HG03575 (cell line): ENCODE results near the gene APOL5.
"Not testable (repeated sequence)": the region's sequence is repeated elsewhere in the genome, so short reads cannot be mapped to it uniquely, and the experiment has no call there.

Experiments
- ATAC-seq: cut with Tn5 transposase; IDR thresholded peaks from one replicate; pipeline ENCODE4 v1.9.1; 2021; ENCODE audit not compliant: unreplicated experiment, insufficient number of reproducible peaks, low FRiP score; ENCODE audit errors: extremely low read depth

APOL5 gene

DNA sequence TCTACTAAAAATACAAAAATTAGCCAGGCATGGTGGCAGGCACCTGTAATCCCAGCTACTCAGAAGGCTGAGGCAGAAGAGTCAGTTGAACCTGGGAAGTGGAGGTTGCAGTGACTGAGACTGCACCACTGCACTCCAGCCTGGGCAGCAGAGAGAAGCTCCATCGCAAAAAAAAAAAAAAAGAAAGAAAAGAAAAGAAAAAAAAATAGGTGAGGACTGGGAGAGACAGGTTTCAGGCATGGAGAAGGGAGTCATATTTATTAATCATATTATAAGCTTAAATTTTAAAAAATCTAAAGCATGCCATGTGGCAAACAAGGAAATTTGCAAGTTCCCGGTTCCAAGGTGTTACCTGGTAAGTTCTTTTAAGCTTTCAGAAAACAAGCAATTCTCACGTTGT is at the start of gene APOL5:
TSS of gene APOL5 (plus strand) at position 301 of the 400 bp plus-strand sequence. CDS start at position 301, 0 bp downstream.
- ATAC-seq, result no peak

- ATAC-seq, result no peak
Measured at GRCh38 chr22:35674335-35674734, 43.3 kb upstream of the APOL5 start.

- not testable (repeated sequence) for ATAC-seq
Measured at GRCh38 chr22:35676065-35676464, 41.6 kb upstream of the APOL5 start.

GRCh38 chr22:35677460-35678187 is 40.0 kb upstream of the APOL5 start:
- no peak for ATAC-seq

- no peak for ATAC-seq
Measured at GRCh38 chr22:35678836-35679235, 38.8 kb upstream of the APOL5 start.

GRCh38 chr22:35679492-35679891 is 38.2 kb upstream of the APOL5 start:
- ATAC-seq, result not testable (repeated sequence)

GRCh38 chr22:35681454-35682052 is 36.1 kb upstream of the APOL5 start:
- ATAC-seq, result no peak

DNA sequence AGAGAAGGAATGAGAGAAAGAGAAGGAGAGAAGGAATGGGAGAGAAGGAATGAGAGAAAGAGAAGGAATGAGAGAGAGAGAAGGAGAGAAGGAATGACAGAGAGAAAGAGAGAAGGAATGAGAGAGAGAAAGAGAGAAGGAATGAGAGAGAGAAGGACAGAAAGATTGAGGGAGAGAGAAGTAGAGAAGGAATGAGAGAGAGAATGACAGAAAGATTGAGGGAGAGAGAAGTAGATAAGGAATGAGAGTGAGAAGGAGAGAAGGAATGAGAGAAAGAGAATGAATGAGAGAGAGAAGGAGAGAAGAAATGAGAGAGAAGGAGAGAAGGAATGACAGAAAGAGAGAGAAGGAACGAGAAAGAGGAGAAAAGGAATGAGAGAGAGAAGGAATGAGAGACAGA is 34.1 kb upstream of the APOL5 start:
- ATAC-seq, result no peak

DNA sequence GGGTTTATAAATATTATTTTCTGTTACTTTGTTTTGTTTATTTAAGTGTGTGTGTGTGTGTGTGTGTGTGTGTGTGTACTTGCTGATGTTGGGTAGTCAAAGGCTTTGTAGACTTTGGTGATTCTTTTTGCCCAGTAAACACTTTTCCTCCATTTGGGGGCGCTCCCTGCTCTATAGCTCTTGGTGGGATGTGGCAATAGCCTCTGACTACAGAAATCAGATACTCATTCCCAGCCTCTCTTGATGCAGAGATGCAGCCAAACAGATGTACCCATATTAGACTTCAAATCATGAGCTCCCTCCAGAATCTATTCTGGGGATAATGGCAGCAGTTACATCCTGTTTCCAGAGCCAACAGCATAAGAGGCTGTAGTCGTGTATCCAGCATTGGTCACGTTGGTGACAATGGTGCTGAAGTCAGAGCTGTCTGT is 33.4 kb upstream of the APOL5 start:
- no peak for ATAC-seq

DNA sequence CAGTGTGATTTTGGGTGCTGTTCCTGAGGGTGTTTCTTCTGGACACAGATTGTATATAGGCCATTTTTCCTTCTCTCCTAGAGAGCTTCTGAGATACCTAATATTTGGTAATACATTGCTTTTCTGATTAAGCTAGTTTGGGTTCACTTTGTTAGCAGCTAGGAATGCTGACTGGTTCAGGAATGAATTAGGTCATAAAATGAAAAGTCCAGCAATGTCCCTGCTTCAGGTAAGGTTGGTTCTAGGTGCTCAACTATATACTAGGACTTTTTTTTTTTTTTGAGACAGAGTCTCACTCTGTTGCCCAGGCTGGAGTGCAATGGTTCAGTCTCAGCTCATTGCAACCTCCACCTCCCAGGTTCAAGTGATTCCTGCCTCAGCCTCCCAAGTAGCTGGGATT is 32.9 kb upstream of the APOL5 start:
- ATAC-seq, result no peak

- ATAC-seq, result no peak
Measured at GRCh38 chr22:35685731-35686130, 31.9 kb upstream of the APOL5 start.

- ATAC-seq, result no peak
Measured at GRCh38 chr22:35686298-35686697, 31.4 kb upstream of the APOL5 start.

DNA sequence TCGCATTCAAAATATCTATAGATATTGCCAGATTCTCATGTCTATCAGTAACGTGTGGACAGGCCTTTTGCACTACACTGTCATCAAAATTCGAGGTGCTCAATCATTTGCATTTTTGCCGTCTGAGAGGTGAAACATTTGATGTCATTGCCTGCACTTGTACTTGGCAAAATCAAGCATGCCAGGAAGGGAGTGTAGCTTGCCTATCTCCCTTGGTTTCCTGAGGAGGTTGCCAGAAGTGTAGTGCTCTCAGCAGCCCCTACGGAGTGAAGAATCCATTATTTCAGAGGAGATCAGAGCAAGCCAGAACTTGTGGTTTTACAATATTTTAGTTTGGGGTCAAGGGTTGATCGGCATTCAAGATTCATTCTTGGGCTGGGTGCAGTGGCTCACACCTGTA is 30.2 kb upstream of the APOL5 start:
- no peak for ATAC-seq

DNA sequence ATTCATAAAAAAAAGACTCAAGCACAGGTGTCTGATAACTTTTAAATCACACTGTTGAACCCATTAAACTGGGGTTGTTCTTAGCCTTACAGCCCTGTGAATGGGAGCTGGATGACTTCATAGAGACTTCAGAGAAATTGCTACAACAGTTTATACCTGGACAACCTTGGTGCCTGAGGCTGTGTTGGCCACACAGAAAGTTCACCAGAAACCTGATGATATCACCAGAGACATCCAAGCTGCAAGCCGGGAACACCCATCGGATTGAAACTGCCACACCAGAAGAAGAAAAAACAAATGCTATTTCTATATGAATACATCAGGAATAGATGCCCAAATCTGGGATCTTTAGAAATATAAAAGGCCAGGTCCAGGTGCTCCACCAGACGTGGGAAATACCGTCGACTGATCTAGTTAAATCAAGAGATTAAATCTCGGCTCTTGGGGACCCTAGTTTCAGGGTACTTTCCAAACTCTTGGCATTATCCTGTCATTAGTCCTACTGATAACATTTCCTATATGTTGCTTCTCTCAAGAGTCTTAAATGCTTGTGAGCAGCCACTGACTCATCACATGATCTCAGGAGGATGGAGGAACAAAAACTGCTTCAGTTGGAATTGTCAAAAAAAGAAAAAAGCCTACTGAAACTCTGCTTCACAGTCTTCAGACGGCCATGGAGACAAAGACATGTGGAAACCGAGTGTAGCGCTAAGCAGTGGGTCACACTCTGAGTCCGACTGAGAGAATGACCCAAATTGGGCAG is 28.6 kb upstream of the APOL5 start:
- no peak for ATAC-seq

- ATAC-seq, result no peak
Measured at GRCh38 chr22:35690001-35690400, 27.7 kb upstream of the APOL5 start.

GRCh38 chr22:35695202-35695601 is 22.5 kb upstream of the APOL5 start:
- ATAC-seq, result no peak

GRCh38 chr22:35697142-35697541 is 20.5 kb upstream of the APOL5 start:
- no peak for ATAC-seq

- ATAC-seq, result not testable (repeated sequence)
Measured at GRCh38 chr22:35699852-35700251, 17.8 kb upstream of the APOL5 start.

GRCh38 chr22:35703861-35704584 is 13.6 kb upstream of the APOL5 start:
- ATAC-seq, result no peak
